ENCODE measurements around the gene SORCS3. TPM values are rescaled to one million over a fixed set of nuclear protein-coding genes. Genes with fewer than 3 reads are reported as not detected.

Gene SORCS3
- total and polyA plus RNA-seq, 9 of the 15 experiments (the other 6 are each of a cell fraction or from before 2014, with no cell fraction given), result not detected

DNA sequence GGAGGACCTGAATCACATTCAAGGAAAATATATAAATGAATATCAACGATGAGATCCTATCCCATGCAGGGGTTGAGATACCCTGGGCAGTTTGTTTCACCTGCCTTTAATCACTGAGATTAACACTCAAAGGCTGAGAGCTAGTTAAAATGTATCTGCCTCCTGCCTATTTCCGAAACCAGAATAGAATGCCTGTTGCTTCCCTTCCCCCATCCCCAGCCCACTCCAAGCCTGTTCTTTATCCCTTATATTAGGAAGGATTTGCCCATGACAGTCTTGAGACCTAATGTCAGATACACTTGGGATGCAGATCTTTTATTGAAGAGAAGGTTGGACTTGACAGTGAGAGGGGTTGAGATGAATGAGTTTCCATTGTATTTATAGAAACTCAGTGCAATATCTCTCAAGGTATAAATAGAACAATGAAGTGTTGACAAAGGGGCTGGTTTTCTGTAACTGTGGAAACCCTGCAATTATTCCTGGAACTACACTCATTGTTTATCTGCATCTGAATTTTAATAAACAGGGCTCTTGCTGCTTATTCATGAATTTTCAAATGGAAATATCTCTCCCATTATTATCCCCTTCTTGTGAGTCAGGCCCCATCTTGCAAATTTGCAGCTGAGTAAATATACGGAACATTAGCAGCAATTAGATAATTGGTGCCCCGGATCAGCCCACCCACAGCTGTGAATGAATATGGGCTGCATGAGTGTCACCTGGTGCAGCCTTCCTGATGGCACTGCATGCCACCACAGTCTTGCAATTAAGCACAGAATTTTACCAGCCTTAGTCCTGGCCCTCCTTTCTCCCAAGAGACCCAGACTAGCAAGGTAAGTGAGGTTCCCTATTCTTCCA, 66.7 kb downstream of the SORCS3 start (continued):
- TF ChIP-seq, protein P1, sequence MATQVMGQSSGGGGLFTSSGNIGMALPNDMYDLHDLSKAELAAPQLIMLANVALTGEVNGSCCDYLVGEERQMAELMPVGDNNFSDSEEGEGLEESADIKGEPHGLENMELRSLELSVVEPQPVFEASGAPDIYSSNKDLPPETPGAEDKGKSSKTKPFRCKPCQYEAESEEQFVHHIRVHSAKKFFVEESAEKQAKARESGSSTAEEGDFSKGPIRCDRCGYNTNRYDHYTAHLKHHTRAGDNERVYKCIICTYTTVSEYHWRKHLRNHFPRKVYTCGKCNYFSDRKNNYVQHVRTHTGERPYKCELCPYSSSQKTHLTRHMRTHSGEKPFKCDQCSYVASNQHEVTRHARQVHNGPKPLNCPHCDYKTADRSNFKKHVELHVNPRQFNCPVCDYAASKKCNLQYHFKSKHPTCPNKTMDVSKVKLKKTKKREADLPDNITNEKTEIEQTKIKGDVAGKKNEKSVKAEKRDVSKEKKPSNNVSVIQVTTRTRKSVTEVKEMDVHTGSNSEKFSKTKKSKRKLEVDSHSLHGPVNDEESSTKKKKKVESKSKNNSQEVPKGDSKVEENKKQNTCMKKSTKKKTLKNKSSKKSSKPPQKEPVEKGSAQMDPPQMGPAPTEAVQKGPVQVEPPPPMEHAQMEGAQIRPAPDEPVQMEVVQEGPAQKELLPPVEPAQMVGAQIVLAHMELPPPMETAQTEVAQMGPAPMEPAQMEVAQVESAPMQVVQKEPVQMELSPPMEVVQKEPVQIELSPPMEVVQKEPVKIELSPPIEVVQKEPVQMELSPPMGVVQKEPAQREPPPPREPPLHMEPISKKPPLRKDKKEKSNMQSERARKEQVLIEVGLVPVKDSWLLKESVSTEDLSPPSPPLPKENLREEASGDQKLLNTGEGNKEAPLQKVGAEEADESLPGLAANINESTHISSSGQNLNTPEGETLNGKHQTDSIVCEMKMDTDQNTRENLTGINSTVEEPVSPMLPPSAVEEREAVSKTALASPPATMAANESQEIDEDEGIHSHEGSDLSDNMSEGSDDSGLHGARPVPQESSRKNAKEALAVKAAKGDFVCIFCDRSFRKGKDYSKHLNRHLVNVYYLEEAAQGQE (IDR thresholded peaks at IDR 0.05; ENCODE audit: borderline replicate concordance), result no peak
- TF ChIP-seq, protein P1 (CRISPR knock-in tag; IDR thresholded peaks at IDR 0.05; ENCODE audit: low read depth), result no peak
- TF ChIP-seq ZNF780A (CRISPR knock-in tag; IDR thresholded peaks at IDR 0.05) (no peak), ZBTB8A (IDR thresholded peaks at IDR 0.05; ENCODE audit: partially characterized antibody) (no peak), ZNF707 (CRISPR knock-in tag; conservative IDR thresholded peaks at IDR 0.05) (no peak)
- TF ChIP-seq, protein P2, sequence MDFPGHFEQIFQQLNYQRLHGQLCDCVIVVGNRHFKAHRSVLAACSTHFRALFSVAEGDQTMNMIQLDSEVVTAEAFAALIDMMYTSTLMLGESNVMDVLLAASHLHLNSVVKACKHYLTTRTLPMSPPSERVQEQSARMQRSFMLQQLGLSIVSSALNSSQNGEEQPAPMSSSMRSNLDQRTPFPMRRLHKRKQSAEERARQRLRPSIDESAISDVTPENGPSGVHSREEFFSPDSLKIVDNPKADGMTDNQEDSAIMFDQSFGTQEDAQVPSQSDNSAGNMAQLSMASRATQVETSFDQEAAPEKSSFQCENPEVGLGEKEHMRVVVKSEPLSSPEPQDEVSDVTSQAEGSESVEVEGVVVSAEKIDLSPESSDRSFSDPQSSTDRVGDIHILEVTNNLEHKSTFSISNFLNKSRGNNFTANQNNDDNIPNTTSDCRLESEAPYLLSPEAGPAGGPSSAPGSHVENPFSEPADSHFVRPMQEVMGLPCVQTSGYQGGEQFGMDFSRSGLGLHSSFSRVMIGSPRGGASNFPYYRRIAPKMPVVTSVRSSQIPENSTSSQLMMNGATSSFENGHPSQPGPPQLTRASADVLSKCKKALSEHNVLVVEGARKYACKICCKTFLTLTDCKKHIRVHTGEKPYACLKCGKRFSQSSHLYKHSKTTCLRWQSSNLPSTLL (IDR thresholded peaks at IDR 0.05), result no peak

Measured in K562 (cell line).